SKM-1 treated with dmso at 0.1 percent for 144 hours (cell line): Measurements from ENCODE around the gene DAP3.

ENCODE experiments used
- DNase-seq: peaks from one replicate; lab custom pipeline; 2025; ENCODE audit not compliant: unreplicated experiment; lab: John Stamatoyannopoulos, UW

Gene DAP3

DNA sequence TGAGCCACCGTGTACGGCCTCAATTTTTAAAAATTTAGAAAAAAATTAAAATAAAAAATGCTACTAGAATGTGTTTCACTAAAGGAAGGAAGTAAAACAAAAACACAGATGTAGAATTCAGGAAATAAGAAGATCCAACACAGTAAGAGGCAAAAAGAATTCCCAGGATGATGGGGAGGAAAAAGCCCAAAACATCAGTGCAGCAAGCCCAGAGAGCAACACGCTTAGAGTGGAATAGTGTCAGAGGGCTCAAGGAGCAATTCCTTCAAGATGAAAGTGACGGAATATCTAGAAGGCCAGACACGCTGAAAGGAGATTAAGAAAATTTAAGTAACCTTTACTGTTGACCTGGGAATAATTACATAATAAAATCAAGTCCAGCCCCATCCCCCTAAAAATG, 80.4 kb downstream of the DAP3 start:
- no peak for DNase-seq

DNA sequence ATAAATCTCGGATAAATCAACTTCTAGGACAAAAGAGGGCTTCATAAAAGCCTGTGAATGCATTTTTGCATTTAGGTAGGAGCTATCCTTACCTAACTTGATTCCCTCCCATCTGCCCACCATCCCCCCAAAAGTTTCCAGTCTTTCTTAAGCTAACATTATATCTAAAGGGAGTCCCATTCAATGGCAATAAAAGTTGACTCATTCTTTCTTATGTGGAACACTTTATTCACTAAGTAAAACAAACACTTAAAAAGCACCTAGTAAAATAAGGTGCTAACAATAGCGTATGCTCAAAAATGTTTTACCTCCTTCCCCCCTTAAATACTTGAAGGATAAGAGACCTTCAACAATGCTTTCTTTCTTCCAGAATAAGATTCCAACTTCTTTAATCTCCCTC, 84.3 kb downstream of the DAP3 start:
- DNase-seq = no peak

DNA sequence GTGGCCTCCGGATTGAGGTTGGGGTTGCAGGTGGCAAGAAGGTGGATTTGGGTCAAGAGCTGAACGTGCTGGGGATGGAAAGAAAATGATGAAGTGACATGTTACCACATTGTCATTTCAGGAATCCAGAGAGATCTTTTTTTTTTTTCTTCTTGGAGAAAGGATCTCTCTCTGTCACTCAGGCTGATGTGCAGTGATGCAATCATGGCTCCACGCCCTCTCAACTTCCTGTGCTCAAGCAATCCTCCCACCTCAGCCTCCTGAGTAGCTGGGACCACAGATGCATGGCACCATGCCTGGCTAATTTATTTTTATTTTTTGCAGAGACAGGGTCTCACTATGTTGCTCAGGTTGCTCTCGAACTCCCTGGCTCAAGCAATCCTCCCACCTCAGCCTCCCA, 87.5 kb downstream of the DAP3 start:
- DNase-seq = no peak

DNA sequence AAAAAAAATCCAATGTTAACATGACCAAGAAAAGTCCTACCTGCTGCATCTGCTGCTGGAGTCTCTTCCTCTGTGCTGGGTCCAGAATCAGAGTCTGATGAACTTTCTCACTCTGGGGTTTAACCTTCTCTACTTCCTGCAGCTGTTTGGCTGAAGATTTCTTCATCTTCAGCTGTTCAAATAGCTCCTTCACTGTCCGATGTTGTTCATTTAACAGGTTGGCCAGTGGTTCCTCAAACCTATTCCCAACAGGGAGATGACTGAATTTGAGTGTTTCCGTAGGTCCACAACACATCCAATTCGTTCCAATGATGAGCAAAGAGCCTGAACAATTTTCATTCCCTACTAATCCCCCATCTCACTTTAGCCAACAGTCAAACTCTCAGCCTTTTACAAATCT, 88.7 kb downstream of the DAP3 start:
- DNase-seq = no peak
